GM12878 (cell line): ENCODE data around the gene GIT1. TPM values are rescaled to one million over a fixed set of nuclear protein-coding genes. Genes with fewer than 3 reads are reported as not detected.

Experiments used
- ATAC-seq: fragments of 200-7000 bp; cut with Tn5 transposase; 3 replicates; pipeline ENCODE4 v1.9.1; 2020; ENCODE audit warnings: mild to moderate bottlenecking, moderate library complexity
- BruUV-seq: library from RNA; stranded (reverse); fragments of 400-500 nt; replicated peaks from 2 replicates; lab custom pipeline; 2021; lab: Mats Ljungman, UMichigan
- CTCF ChIA-PET: fragments of 300-600 bp; sonication (Branson Sonifier 250); formaldehyde crosslinking; extraction: SDS; loops from one replicate; lab custom pipeline; 2021; ENCODE audit warnings: inconsistent platforms; lab: Yijun Ruan, JAX
- POLR2A ChIA-PET: fragments of 350-600 bp; formaldehyde crosslinking; extraction: SDS; loops from one replicate; lab custom pipeline; 2021; ENCODE audit warnings: inconsistent platforms; lab: Charles Lee
- RAD21 ChIA-PET: fragments of 300-600 bp; sonication (Branson Sonifier 250); formaldehyde crosslinking; loops from one replicate; lab custom pipeline; 2023; ENCODE audit warnings: antibody characterized with exemption; ENCODE audit not compliant: unreplicated experiment; lab: Charles Lee
- SMC1A ChIA-PET: fragments of 300-600 bp; sonication (Branson Sonifier 250); formaldehyde crosslinking; loops from one replicate; lab custom pipeline; 2023; ENCODE audit not compliant: unreplicated experiment, uncharacterized antibody; lab: Charles Lee
- DNase-seq: peaks from one replicate; pipeline ENCODE4 v3.0.0-alpha.2; 2011; ENCODE audit warnings: low read depth, low spot score
- FAIRE-seq: peaks from 3 replicates; lab custom pipeline; 2011; peaks lifted over from hg19 to GRCh38; lab: Jason Lieb, UNC
- H2AFZ ChIP-seq: 2 replicates; pipeline ENCODE4 v1.6.0; 2011; ENCODE audit warnings: low read depth, low read length, control low read depth; ENCODE audit not compliant: control insufficient read depth
- H3K27ac ChIP-seq: 2 replicates; pipeline ENCODE4 v1.5.1; 2011; ENCODE audit warnings: control low read depth; ENCODE audit not compliant: control insufficient read depth, insufficient read depth
- H3K27me3 ChIP-seq, 2 experiments: replicated peaks in 1 of 2; 2 replicates each; pipeline versions ENCODE4 v1.6.0 to v1.6.1; 2011; ENCODE audit warnings: low read length in 1 of 2; ENCODE audit not compliant: control insufficient read depth in 2 of 2, insufficient read depth in 2 of 2
- H3K36me3 ChIP-seq, 2 experiments: 2 replicates each; pipeline ENCODE4 v1.5.1; 2011; ENCODE audit warnings: low read length in 1 of 2; ENCODE audit not compliant: control insufficient read depth in 2 of 2, insufficient read depth in 2 of 2
- H3K4me1 ChIP-seq: 2 replicates; pipeline ENCODE4 v1.6.1; 2011; ENCODE audit warnings: mild to moderate bottlenecking, low read length, moderate library complexity, mixed read lengths; ENCODE audit not compliant: control insufficient read depth, insufficient read depth
- H3K4me2 ChIP-seq: 2 replicates; pipeline ENCODE4 v1.6.0; 2011; ENCODE audit warnings: control low read depth; ENCODE audit not compliant: control insufficient read depth, insufficient read depth
- H3K4me3 ChIP-seq: fragments of 200-600 bp; sonication (generic); 2 replicates; pipeline ENCODE4 v1.5.1; 2016
- H3K79me2 ChIP-seq: 2 replicates; pipeline ENCODE4 v1.6.0; 2011; ENCODE audit warnings: low read length; ENCODE audit not compliant: control insufficient read depth, insufficient read depth
- H3K9ac ChIP-seq: 2 replicates; pipeline ENCODE4 v1.8.0; 2011; ENCODE audit warnings: low read length, control low read depth, mixed read lengths; ENCODE audit not compliant: control insufficient read depth, insufficient read depth
- H3K9me3 ChIP-seq: replicated peaks from 3 replicates; pipeline ENCODE4 v1.5.1; 2011; ENCODE audit warnings: mild to moderate bottlenecking, low read length; ENCODE audit not compliant: control insufficient read depth, insufficient read depth
- H4K20me1 ChIP-seq: 2 replicates; pipeline ENCODE4 v1.6.0; 2011; ENCODE audit not compliant: control insufficient read depth, insufficient read depth
- DPF2 ChIP-seq: fragments of 450-650 bp; IDR thresholded peaks from 2 replicates; pipeline ENCODE4 v1.6.1; 2017; ENCODE audit warnings: mild to moderate bottlenecking
- EED ChIP-seq: sonication (generic); IDR thresholded peaks from 2 replicates; pipeline ENCODE4 v1.6.1; 2016; ENCODE audit warnings: antibody characterized with exemption, low read depth
- EP300 ChIP-seq, 2 experiments: fragments of 150-350 bp in 1 of 2; IDR thresholded peaks; 2 replicates each; pipeline ENCODE4 v1.6.1; 2011 to 2012; ENCODE audit warnings: low read depth in 2 of 2, low read length in 2 of 2, borderline replicate concordance in 1 of 2, improper control_type of control experiment in 1 of 2, inconsistent platforms in 1 of 2; ENCODE audit not compliant: control insufficient read depth in 1 of 2
- FOXK2 ChIP-seq: fragments of 450-650 bp; IDR thresholded peaks from 2 replicates; pipeline ENCODE4 v1.6.1; 2017; ENCODE audit warnings: mild to moderate bottlenecking, moderate library complexity
- HDAC2 ChIP-seq: fragments of 200-600 bp; sonication (generic); IDR thresholded peaks from 2 replicates; pipeline ENCODE4 v1.6.1; 2017
- IKZF2 ChIP-seq, 2 experiments: fragments of 450-650 bp; IDR thresholded peaks; 2 replicates each; pipeline ENCODE4 v1.6.1; 2017; ENCODE audit warnings: mild to moderate bottlenecking in 2 of 2, moderate library complexity in 2 of 2
- PAX5 ChIP-seq: IDR thresholded peaks from 2 replicates; pipeline ENCODE4 v1.6.1; 2011; ENCODE audit warnings: low read depth, low read length, borderline replicate concordance
- SMAD5 ChIP-seq: IDR thresholded peaks from 2 replicates; pipeline ENCODE4 v1.6.1; 2016; ENCODE audit warnings: antibody characterized with exemption, low read depth
- SP1 ChIP-seq: IDR thresholded peaks from one replicate; pipeline ENCODE4 v1.6.1; 2011; ENCODE audit warnings: low read depth, low read length
- TCF7 ChIP-seq: IDR thresholded peaks from 2 replicates; pipeline ENCODE4 v1.6.1; 2014; ENCODE audit warnings: antibody characterized with exemption, borderline replicate concordance
- WGBS: methylation state at CpG from one replicate; pipeline ENCODE4 v1.1.6; 2016; ENCODE audit warnings: low lambda C conversion rate; ENCODE audit not compliant: insufficient replicate concordance, insufficient coverage; ENCODE audit errors: missing lambda C conversion rate; 5-methylcytosine and 5-hydroxymethylcytosine counted together
- in situ Hi-C: fragments of 300-500 bp; cut with MboI; formaldehyde crosslinking; loops from 9 replicates; pipeline ENCODE4 v1.14.3; 2018; ENCODE audit warnings: mixed read lengths
- intact Hi-C: fragments of 100-400 bp; cut with micrococcal nuclease; formaldehyde crosslinking; loops from one replicate; pipeline ENCODE4 v1.14.2; 2022; ENCODE audit not compliant: unreplicated experiment
- polyA plus RNA-seq, 11 experiments: library from polyadenylated mRNA; depleted of rRNA in 4 of 11; unstranded in 6 of 11; stranded (reverse) in 5 of 11; fragments of >200 nt; fragmentation: Nextera tagmentation in 4 of 11; fragmentation: Illumina TruSeq in 1 of 11; extraction: Ambion mirVana in 4 of 11; extraction: Trizol in 1 of 11; gene quantifications; 1 replicate in 1 of 11; 2 replicates in 10 of 11; pipeline versions ENCODE4 v1.2.1 to v1.2.3, GENCODE V29; 2011 to 2016; ENCODE audit warnings: inconsistent platforms in 2 of 11, missing spikeins in 2 of 11, low read depth in 1 of 11
- total RNA-seq, 4 experiments: library from RNA; depleted of rRNA in 3 of 4; stranded (reverse); fragments of >200 nt in 3 of 4; fragmentation: Illumina TruSeq in 1 of 4; extraction: Trizol in 1 of 4; gene quantifications; 2 replicates each; pipeline versions ENCODE4 v1.2.1 to v1.2.3, GENCODE V29; 2013 to 2021
- TF ChIP-seq, protein P1 (sequence below): IDR thresholded peaks from 2 replicates; pipeline ENCODE4 v1.6.1; 2011; ENCODE audit warnings: borderline replicate concordance, low read depth, mild to moderate bottlenecking, moderate library complexity, mixed read lengths, low read length; ENCODE audit not compliant: insufficient read depth; ENCODE audit errors: extremely low read length
- TF ChIP-seq, protein P2 (sequence below): fragments of 450-650 bp; formaldehyde crosslinking; IDR thresholded peaks from 2 replicates; pipeline ENCODE4 v1.4.0; 2022; ENCODE audit warnings: mild to moderate bottlenecking, moderate library complexity

The GIT1 gene
- total and polyA plus RNA-seq, 10 of the 15 experiments (the other 5 are each of a cell fraction or from before 2014, with no cell fraction given): 0.24 to 45.3 (median 20.9) TPM

DNA sequence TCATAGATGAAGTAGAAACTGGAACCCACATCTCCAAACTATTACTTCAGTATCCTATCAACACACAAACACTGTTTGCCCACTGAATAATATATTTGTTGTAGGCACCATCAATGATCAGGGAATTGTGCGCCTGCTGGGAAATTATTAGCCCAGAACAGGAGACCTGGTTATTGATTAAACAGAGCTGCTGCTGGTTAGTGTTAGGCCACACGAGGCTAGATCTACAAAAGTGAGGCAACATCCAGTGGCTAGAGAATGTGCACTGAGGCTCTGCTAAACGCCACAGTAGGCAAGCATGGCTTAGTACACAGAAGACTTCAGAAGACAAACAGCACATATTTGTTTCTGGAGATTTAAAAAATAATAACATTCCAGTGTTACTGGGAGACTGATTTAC, 33.6 kb downstream of the GIT1 start:
- Histone ChIP-seq H3K79me2 (no peaks in the 10 kb centered on the region), H3K9ac (no peak overlapping the region), H3K27ac (no peak overlapping the region), H3K4me1 (peaks cover 30% of the 10 kb centered on the region), H4K20me1 (no peaks in the 10 kb centered on the region), H3K9me3 (no peaks in the 10 kb centered on the region), H2AFZ (no peak overlapping the region), H3K27me3 (no peaks in the 10 kb centered on the region), H3K4me3 (no peak overlapping the region), H3K36me3 (no peaks in the 10 kb centered on the region; a peak in 1 of 4 replicates), H3K4me2 (no peak overlapping the region)
- no TSS peak for BruUV-seq
- ChIA-PET SMC1A (interaction anchor here (1.1 to 1.4 kb wide), 3 partner anchors 10 to 329 kb away, joined by 3 read pairs; no protein-coding TSS in a partner anchor), POLR2A (no interaction called here), RAD21 (interaction anchor here (1.2 kb wide), 1 partner anchor 10 kb away, joined by 3 read pairs; no protein-coding TSS in a partner anchor), CTCF (interaction anchor here (0.6 to 2.5 kb wide), 7 partner anchors 10 to 186 kb away, joined by 3 to 11 read pairs (median 4); no protein-coding TSS in a partner anchor)
- DNase-seq: no peak
- no peak for FAIRE-seq
- no peak for ATAC-seq
- TF ChIP-seq DPF2 (no peak), PAX5 (no peak), SMAD5 (no peak), TCF7 (no peak), EP300 (IDR thresholded peaks at IDR 0.05; ENCODE audit: borderline replicate concordance in 1 of 2, control insufficient read depth in 1 of 2, low read depth in 2 of 2, low read length in 2 of 2) (no peak), IKZF2 (IDR thresholded peaks at IDR 0.05) (no peak), HDAC2 (no peak), SP1 (no peak), FOXK2 (no peak), EED (no peak)
- TF ChIP-seq, protein P1, sequence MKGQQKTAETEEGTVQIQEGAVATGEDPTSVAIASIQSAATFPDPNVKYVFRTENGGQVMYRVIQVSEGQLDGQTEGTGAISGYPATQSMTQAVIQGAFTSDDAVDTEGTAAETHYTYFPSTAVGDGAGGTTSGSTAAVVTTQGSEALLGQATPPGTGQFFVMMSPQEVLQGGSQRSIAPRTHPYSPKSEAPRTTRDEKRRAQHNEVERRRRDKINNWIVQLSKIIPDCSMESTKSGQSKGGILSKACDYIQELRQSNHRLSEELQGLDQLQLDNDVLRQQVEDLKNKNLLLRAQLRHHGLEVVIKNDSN: no peak
- TF ChIP-seq, protein P2, sequence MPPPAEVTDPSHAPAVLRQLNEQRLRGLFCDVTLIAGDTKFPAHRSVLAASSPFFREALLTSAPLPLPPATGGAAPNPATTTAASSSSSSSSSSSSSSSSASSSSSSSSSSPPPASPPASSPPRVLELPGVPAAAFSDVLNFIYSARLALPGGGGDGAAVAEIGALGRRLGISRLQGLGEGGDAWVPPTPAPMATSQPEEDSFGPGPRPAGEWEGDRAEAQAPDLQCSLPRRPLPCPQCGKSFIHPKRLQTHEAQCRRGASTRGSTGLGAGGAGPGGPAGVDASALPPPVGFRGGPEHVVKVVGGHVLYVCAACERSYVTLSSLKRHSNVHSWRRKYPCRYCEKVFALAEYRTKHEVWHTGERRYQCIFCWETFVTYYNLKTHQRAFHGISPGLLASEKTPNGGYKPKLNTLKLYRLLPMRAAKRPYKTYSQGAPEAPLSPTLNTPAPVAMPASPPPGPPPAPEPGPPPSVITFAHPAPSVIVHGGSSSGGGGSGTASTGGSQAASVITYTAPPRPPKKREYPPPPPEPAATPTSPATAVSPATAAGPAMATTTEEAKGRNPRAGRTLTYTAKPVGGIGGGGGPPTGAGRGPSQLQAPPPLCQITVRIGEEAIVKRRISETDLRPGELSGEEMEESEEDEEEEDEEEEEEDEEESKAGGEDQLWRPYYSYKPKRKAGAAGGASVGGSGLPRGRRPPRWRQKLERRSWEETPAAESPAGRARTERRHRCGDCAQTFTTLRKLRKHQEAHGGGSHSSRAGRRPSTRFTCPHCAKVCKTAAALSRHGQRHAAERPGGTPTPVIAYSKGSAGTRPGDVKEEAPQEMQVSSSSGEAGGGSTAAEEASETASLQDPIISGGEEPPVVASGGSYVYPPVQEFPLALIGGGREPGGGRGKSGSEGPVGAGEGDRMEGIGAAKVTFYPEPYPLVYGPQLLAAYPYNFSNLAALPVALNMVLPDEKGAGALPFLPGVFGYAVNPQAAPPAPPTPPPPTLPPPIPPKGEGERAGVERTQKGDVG (CRISPR knock-in tag): no peak
- 45% methylated on average over 3 of the region's 3 CpGs for whole genome bisulfite sequencing
- intact Hi-C loops: no loop called here
- in situ Hi-C loops: no loop called here
